HG03196 (cell line): ENCODE results near the gene GRID2.

Experiments used
- ATAC-seq: cut with Tn5 transposase; IDR thresholded peaks from one replicate; pipeline ENCODE4 v1.9.1; 2021; ENCODE audit not compliant: unreplicated experiment

The GRID2 gene

GRCh38 chr4:93776386-93777080 lies 1472.8 kb downstream of the GRID2 start:
- no peak for ATAC-seq

DNA sequence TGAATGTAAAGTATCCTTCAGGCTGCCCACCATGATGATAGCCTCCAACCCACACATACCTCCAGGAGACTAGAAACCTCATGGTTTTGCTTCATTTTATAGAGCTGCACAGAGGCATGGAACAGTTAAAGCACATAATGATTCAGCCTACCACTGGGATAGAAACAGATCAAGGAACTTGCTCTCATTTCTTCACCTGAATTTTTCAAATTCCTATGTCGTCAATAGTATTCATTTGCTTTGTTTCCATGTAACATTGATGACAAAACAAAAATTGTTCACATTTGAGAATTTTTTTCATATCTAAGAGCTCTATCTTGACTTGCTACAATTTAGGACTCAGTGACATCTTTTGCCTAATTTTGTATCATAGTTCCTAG lies 1473.3 kb downstream of the GRID2 start:
- no peak for ATAC-seq

DNA sequence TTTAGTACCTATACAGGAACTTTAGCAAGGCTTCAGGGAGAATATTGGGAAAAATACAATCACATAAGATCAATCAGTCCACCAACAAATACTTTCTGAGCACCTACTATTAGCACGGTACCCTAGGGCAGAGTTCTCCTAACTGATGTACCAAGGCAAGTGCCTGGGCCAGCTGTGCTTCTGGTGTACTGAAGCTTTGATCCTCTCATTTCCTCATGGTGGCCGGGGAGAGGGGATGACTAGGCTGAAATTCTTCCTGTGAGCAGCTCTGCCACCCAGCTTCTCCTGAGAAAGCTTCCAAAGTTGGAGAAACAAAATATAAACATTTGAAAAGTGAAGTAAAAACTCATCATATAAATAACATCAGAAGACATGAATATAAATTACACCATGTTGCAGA lies 1475.5 kb downstream of the GRID2 start:
- no peak for ATAC-seq

- no peak for ATAC-seq
Measured at GRCh38 chr4:93780080-93780479, 1476.3 kb downstream of the GRID2 start.

DNA sequence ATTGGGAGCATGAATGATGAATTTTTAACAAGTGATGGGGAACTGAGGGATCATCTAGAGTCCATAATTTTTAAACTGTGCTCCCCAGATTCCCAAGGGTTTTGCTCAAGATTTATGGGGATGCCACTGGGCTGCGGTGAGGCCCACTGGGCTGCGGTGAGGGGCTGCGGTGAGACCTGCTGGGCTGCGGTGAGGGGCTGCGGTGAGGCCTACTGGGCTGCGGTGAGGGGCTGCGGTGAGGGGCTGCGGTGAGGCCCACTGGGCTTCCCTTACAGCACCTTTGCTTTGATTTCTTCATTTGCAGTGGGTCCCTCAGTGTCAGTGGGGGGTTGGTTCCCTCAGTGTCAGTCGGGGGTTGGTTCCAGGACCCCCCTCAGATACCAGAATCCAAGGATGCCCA lies 1477.4 kb downstream of the GRID2 start:
- ATAC-seq, result no peak

GRCh38 chr4:93786149-93786548 lies 1482.4 kb downstream of the GRID2 start:
- ATAC-seq, result no peak

DNA sequence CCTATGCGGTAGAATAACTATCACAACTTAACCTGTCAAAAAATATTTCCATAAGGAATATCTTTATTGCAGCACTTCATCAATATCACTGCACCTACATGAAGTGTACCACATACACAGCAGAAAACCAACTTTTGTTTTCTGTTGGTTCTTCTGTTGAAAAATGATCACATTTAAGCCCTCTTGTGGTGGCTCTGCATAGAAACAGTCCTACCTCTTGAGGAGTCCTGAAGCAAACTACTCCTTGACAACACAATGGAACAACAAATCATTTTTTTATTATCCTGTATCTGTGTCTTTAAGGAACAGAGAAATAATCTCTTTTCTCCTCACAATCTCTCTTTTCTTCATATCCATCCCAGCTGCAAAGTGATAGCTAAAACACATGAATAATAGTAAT lies 1484.9 kb downstream of the GRID2 start:
- no peak for ATAC-seq

GRCh38 chr4:93791570-93792195 lies 1487.9 kb downstream of the GRID2 start:
- ATAC-seq, result peak; percentile 80

GRCh38 chr4:93802045-93802444 lies 1498.3 kb downstream of the GRID2 start:
- no peak for ATAC-seq

- ATAC-seq, result no peak
Measured at GRCh38 chr4:93809773-93810172, 1506.0 kb downstream of the GRID2 start.

DNA sequence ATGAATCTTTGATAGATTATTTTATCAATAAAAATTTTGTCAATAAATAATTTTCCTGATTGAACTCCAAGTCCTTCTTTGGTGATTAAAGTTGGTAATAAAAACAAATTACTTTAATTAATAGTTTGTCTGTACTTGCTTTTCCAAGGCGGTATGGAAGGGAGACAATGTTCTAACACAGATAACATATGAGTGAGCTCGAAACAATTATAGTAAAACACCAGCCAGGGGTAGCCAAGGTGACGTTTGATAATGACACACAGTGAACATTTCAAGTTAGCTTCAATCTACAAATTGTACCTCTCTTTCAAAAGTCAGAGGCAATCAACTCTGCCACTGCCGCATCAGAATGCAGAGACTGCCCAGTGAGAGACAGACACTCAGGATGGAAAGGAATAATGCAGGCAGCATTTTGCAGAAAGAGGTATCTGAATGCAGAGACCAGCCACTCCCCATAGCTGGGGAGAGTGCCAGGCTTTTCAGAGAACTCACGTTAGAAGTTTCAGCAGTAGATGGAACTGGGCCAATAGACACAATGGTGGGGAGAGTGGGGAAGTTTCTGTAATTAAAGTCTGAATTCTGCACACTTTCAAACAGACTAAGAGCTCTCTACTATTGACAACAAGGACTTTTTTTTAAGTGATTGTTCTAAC lies 1506.7 kb downstream of the GRID2 start:
- no peak for ATAC-seq

GRCh38 chr4:93813092-93813491 lies 1509.3 kb downstream of the GRID2 start:
- ATAC-seq, result no peak

DNA sequence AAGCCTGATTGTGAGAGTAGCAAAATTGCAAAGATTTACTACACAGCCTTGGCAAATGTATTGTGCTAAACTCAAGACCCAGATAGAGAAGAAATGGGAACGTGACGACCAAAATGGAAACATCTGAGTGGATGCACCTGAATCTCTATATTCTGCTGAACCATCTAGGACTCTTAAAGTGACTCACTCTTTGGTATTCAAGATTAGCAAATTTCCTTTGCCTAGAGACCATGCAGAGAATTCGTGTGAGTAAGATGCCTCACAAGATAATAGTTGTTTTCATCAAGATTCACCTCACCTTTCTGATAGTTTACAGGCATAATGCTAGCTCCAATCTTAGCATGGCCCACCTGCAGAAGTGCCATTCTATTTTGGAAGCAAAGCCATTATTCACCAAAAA lies 1510.4 kb downstream of the GRID2 start:
- ATAC-seq, result no peak

GRCh38 chr4:93814722-93815121 lies 1511.0 kb downstream of the GRID2 start:
- no peak for ATAC-seq
